Sciatic nerve (tissue), 2 donors: ENCODE results near the gene CTSE. TPM values are rescaled to one million over a fixed set of nuclear protein-coding genes. Genes with fewer than 3 reads are reported as not detected.
A peak's percentile ranks its signal among the peaks of the same experiment; 100 is the strongest.
"Not testable (repeated sequence)": the region's sequence is repeated elsewhere in the genome, so short reads cannot be mapped to it uniquely, and the experiment has no call there.

ENCODE experiments used
- ATAC-seq: fragments of 200-7000 bp; cut with Tn5 transposase; one replicate; pipeline ENCODE4 v1.9.1; 2020; ENCODE audit warnings: mild to moderate bottlenecking, moderate library complexity
- DNase-seq: peaks from one replicate; pipeline ENCODE4 v3.0.0-alpha.2; 2020; ENCODE audit warnings: low spot score
- intact Hi-C: fragments of 100-400 bp; cut with DNase I; formaldehyde crosslinking; loops from one replicate; pipeline ENCODE4 v1.14.2; 2022
- total RNA-seq: library from RNA; stranded (reverse); fragmentation: NEBNext Ultra II Directional; extraction: Animal tissue kit (Norgen Biotek cat#: 25700); gene quantifications from one replicate; pipeline ENCODE4 v1.2.1, GENCODE V29; 2021
- donor health status: DM: no; HTN: no; CAD: no.
- donor health status: DM: no; HTN: no; CAD: no.

Gene CTSE
- total RNA-seq, 1 donor from 2014 or later = 1.1 TPM

GRCh38 chr1:206052231-206052865, 28.7 kb upstream of the CTSE start:
- intact Hi-C loops, DNase-seq, ATAC-seq: not testable (repeated sequence)

- intact Hi-C loops = no loop called here
- DNase-seq = no peak
- ATAC-seq = peak; percentile 44
Observed at GRCh38 chr1:206050655-206051235, 27.1 kb upstream of the CTSE start.

GRCh38 chr1:206049919-206050600, 26.4 kb upstream of the CTSE start:
- intact Hi-C loops = no loop called here
- DNase-seq (no peak), ATAC-seq (no peak)

GRCh38 chr1:206049293-206049692, 25.6 kb upstream of the CTSE start:
- intact Hi-C loops = no loop called here
- ATAC-seq = no peak
- no peak for DNase-seq

GRCh38 chr1:206048582-206048981, 24.9 kb upstream of the CTSE start:
- DNase-seq = no peak
- intact Hi-C loops = no loop called here

GRCh38 chr1:206047271-206047670, 23.6 kb upstream of the CTSE start:
- ATAC-seq (no peak), DNase-seq (no peak)
- intact Hi-C loops = no loop called here

More at GRCh38 chr1:206048582-206048981, 24.9 kb upstream of the CTSE start:
- no peak for ATAC-seq

- ATAC-seq = no peak
- intact Hi-C loops = no loop called here
- DNase-seq = no peak
Observed at GRCh38 chr1:206041640-206042039, 17.9 kb upstream of the CTSE start.

GRCh38 chr1:206040328-206040727, 16.6 kb upstream of the CTSE start:
- no peak for DNase-seq
- ATAC-seq = no peak
- intact Hi-C loops = no loop called here

GRCh38 chr1:206039046-206039973, 15.6 kb upstream of the CTSE start:
- intact Hi-C loops = no loop called here
- no peak for DNase-seq
- ATAC-seq = no peak

GRCh38 chr1:206037581-206037980, 13.9 kb upstream of the CTSE start:
- intact Hi-C loops = no loop called here
- ATAC-seq = no peak
- no peak for DNase-seq

- ATAC-seq = no peak
- intact Hi-C loops = no loop called here
- DNase-seq = no peak
Observed at GRCh38 chr1:206036663-206037455, 13.2 kb upstream of the CTSE start.

- ATAC-seq (no peak), DNase-seq (no peak)
- intact Hi-C loops = no loop called here
Observed at GRCh38 chr1:206035027-206035426, 11.3 kb upstream of the CTSE start.

- ATAC-seq = no peak
- DNase-seq = no peak
- intact Hi-C loops = no loop called here
Observed at GRCh38 chr1:206032380-206033140, 8.9 kb upstream of the CTSE start.

- DNase-seq = peak; percentile 72
- ATAC-seq = peak; percentile 83
- intact Hi-C loops = no loop called here
Observed at GRCh38 chr1:206030714-206031113, 7.0 kb upstream of the CTSE start.

GRCh38 chr1:206030191-206030590, 6.5 kb upstream of the CTSE start:
- intact Hi-C loops = no loop called here
- no peak for ATAC-seq

GRCh38 chr1:206029484-206029883, 5.8 kb upstream of the CTSE start:
- DNase-seq = peak; percentile 76
- intact Hi-C loops = no loop called here
- peak; percentile 87 for ATAC-seq

More at GRCh38 chr1:206030191-206030590, 6.5 kb upstream of the CTSE start:
- DNase-seq = no peak

GRCh38 chr1:206025283-206025820, 1.7 kb upstream of the CTSE start:
- DNase-seq (no peak), ATAC-seq (no peak)
- intact Hi-C loops = no loop called here

GRCh38 chr1:206022766-206023165, 929 bp downstream of the CTSE start:
- ATAC-seq = no peak
- no peak for DNase-seq
- intact Hi-C loops = loop anchor here (5.0 kb wide), 1 partner anchor 1325 kb away; no protein-coding TSS in a partner anchor
